Activated B cell treated with CpG ODN at 0.5 μM for 24 hours (primary cell): Measurements from ENCODE around the gene WFS1. TPM values are rescaled to one million over a fixed set of nuclear protein-coding genes. Genes with fewer than 3 reads are reported as not detected.

Experiments
- ATAC-seq: fragments of 200-7000 bp; cut with Tn5 transposase; one replicate; pipeline ENCODE4 v1.10.0; 2021; ENCODE audit warnings: low read depth, mild to moderate bottlenecking, moderate library complexity
- CTCF ChIA-PET: fragments of 350-600 bp; sonication (Branson Sonifier 250); formaldehyde crosslinking; loops from one replicate; lab custom pipeline; 2021; ENCODE audit warnings: antibody characterized with exemption; lab: Charles Lee
- POLR2A ChIA-PET: fragments of 350-600 bp; sonication (Branson Sonifier 250); formaldehyde crosslinking; loops from one replicate; lab custom pipeline; 2021; ENCODE audit warnings: antibody characterized with exemption; lab: Charles Lee
- DNase-seq: peaks from one replicate; pipeline ENCODE4 v3.0.0; 2022
- H3K27ac Mint-ChIP-seq: one replicate; pipeline ENCODE4 v1.8.0; 2020; ENCODE audit warnings: mixed read lengths
- H3K27me3 Mint-ChIP-seq: one replicate; pipeline ENCODE4 v1.8.0; 2021; ENCODE audit warnings: mixed read lengths
- H3K36me3 Mint-ChIP-seq: one replicate; pipeline ENCODE4 v1.8.0; 2021; ENCODE audit warnings: low read depth, mixed read lengths
- H3K4me1 Mint-ChIP-seq: one replicate; pipeline ENCODE4 v1.8.0; 2021; ENCODE audit warnings: mixed read lengths
- H3K4me3 Mint-ChIP-seq: one replicate; pipeline ENCODE4 v1.8.0; 2020; ENCODE audit warnings: mild to moderate bottlenecking, mixed read lengths
- H3K9me3 Mint-ChIP-seq: one replicate; pipeline ENCODE4 v1.8.0; 2020; ENCODE audit warnings: mixed read lengths
- CTCF ChIP-seq: fragments of 200-600 bp; IDR thresholded peaks from one replicate; pipeline ENCODE4 v1.8.0; 2022; ENCODE audit warnings: antibody characterized with exemption, mild to moderate bottlenecking
- intact Hi-C: fragments of 100-400 bp; cut with micrococcal nuclease; formaldehyde crosslinking; loops from one replicate; pipeline ENCODE4 v1.15.1; 2024
- total RNA-seq: library from RNA; stranded (reverse); gene quantifications from 2 replicates; pipeline ENCODE4 v1.2.3, GENCODE V29; 2022

The WFS1 gene
- total RNA-seq, 1 donor from 2014 or later: 2.4 TPM

DNA sequence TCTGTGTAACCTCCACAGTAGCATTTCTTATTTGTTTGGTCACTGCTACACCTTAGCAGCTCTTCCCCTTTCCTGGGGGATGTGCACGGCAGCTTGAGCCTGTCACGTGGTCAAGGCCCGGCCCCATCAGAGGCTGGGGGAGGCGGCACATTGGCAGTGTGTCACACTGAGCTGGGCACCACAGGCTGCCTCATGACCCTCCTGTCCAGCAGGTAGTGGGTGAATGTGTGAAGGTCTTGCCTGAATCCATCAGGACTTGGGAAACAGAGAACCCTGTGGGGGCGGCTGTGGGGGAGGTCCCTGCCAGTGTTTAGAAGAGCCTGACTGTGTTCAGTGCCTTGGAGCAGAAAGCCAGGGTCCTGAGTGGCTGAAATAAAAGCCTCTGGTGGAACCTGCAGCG, 33.2 kb downstream of the WFS1 start:
- ChIA-PET POLR2A (no interaction called here), CTCF (no interaction called here)
- no peaks in the 10 kb centered on the region for H3K9me3 Mint-ChIP-seq
- peaks cover 23% of the 10 kb centered on the region for H3K36me3 Mint-ChIP-seq
- no peak overlapping the region for H3K4me3 Mint-ChIP-seq
- H3K4me1 Mint-ChIP-seq: no peaks in the 10 kb centered on the region
- no peak for TF ChIP-seq CTCF
- peaks cover 9% of the 10 kb centered on the region for H3K27me3 Mint-ChIP-seq
- intact Hi-C loops: no loop called here
- ATAC-seq: no peak
- no peak for DNase-seq
- H3K27ac Mint-ChIP-seq: no peak overlapping the region

DNA sequence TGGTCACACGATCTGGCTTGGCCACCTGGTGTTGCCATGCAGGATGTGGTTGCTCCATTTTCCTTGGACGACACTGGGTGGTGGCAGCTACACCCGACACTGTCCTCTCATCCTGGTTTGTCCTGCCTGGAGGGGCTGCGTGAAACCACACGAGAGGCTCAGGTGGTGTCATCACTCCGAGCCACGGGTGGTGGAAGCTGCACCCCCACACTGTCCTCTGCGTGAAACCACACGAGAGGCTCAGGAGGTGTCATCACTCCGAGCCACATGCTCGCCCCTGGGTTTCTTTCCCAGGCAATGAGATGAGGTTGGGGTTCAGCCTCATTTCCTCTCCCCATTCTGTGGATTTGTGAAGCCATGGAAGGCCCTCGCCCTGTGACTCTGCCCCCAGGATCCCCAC, 34.3 kb downstream of the WFS1 start:
- no peak for TF ChIP-seq CTCF
- Mint-ChIP-seq H3K27me3 (peaks cover 16% of the 10 kb centered on the region), H3K36me3 (peaks cover 23% of the 10 kb centered on the region), H3K4me1 (no peaks in the 10 kb centered on the region), H3K27ac (no peak overlapping the region), H3K9me3 (peaks cover 3% of the 10 kb centered on the region), H3K4me3 (no peak overlapping the region)
- DNase-seq: no peak
- CTCF ChIA-PET: no interaction called here
- intact Hi-C loops: no loop called here
- ATAC-seq: no peak
- POLR2A ChIA-PET: no interaction called here

DNA sequence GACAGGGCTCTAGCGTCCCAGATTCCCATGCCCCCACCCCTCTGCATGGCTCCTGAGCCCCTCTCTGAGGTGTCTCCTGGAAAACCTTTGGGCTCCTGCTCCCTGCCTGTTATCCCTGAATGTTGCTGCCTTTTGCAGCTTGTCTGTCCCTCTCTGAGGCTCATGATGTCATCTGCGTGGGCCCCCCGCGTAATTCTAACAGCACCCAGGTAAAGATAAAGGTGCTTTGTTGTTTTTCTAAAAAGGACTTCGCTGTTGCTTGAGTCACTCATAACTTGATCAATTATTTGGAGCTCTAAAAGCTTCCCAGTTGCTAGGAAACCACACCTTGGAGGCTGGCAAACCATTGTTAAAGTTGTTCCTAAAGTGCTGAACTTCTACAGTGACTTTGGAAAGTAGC, 36.6 kb downstream of the WFS1 start:
- Mint-ChIP-seq H3K9me3 (peaks cover 3% of the 10 kb centered on the region), H3K4me3 (no peak overlapping the region), H3K27ac (no peak overlapping the region), H3K36me3 (peaks cover 15% of the 10 kb centered on the region), H3K4me1 (peaks cover 2% of the 10 kb centered on the region), H3K27me3 (peaks cover 28% of the 10 kb centered on the region)
- no peak for ATAC-seq
- POLR2A ChIA-PET: no interaction called here
- intact Hi-C loops: no loop called here
- CTCF ChIA-PET: no interaction called here
- no peak for DNase-seq
- no peak for TF ChIP-seq CTCF

- intact Hi-C loops: no loop called here
- Mint-ChIP-seq H3K9me3 (peaks cover 3% of the 10 kb centered on the region), H3K4me3 (no peak overlapping the region), H3K27ac (no peak overlapping the region), H3K27me3 (peaks cover 32% of the 10 kb centered on the region), H3K36me3 (peaks cover 6% of the 10 kb centered on the region), H3K4me1 (peaks cover 2% of the 10 kb centered on the region)
- no peak for ATAC-seq
- TF ChIP-seq CTCF: no peak
- ChIA-PET CTCF (interaction anchor here (1.4 kb wide), 1 partner anchor 56 kb away, joined by 4 read pairs; no protein-coding TSS in a partner anchor), POLR2A (no interaction called here)
- no peak for DNase-seq
These were observed 37.6 kb downstream of the WFS1 start for GRCh38 chr4:6307230-6307629.

- Mint-ChIP-seq H3K36me3 (no peaks in the 10 kb centered on the region), H3K27ac (no peak overlapping the region), H3K9me3 (peaks cover 3% of the 10 kb centered on the region), H3K27me3 (peaks cover 36% of the 10 kb centered on the region), H3K4me1 (peaks cover 2% of the 10 kb centered on the region), H3K4me3 (no peak overlapping the region)
- no peak for TF ChIP-seq CTCF
- ATAC-seq (no peak), DNase-seq (no peak)
- ChIA-PET CTCF (interaction anchor here (1.4 kb wide), 1 partner anchor 57 kb away, joined by 4 read pairs; no protein-coding TSS in a partner anchor), POLR2A (no interaction called here)
- intact Hi-C loops: no loop called here
These were observed 38.2 kb downstream of the WFS1 start for GRCh38 chr4:6307891-6308290.
